MM.1S (cell line): Measurements from ENCODE around the gene COBLL1.

Source experiments
- DNase-seq: peaks from one replicate; pipeline ENCODE4 v3.0.0-alpha.2; 2015
- H2AFZ ChIP-seq: fragments of 300-600 bp; sonication (generic); 2 replicates; pipeline ENCODE4 v1.6.0; 2016; ENCODE audit warnings: antibody characterized with exemption, low read length
- H3F3A ChIP-seq: fragments of 300-600 bp; sonication (generic); 2 replicates; pipeline ENCODE4 v1.6.1; 2016; ENCODE audit warnings: mild to moderate bottlenecking, antibody characterized with exemption, low read length, moderate library complexity, mixed read lengths; ENCODE audit not compliant: insufficient read depth
- H3K27ac ChIP-seq: fragments of 300-600 bp; sonication (generic); 2 replicates; pipeline ENCODE4 v1.5.1; 2016; ENCODE audit warnings: mild to moderate bottlenecking, low read length
- H3K27me3 ChIP-seq: fragments of 300-600 bp; sonication (generic); replicated peaks from 2 replicates; pipeline ENCODE4 v1.6.0; 2016; ENCODE audit warnings: low read length; ENCODE audit not compliant: insufficient read depth
- H3K36me3 ChIP-seq: fragments of 300-600 bp; sonication (generic); replicated peaks from 2 replicates; pipeline ENCODE4 v1.6.1; 2016; ENCODE audit warnings: mild to moderate bottlenecking, low read length, mixed read lengths; ENCODE audit not compliant: insufficient read depth
- H3K4me1 ChIP-seq: fragments of 300-600 bp; sonication (generic); 2 replicates; pipeline ENCODE4 v1.6.1; 2016; ENCODE audit warnings: low read length, mixed read lengths
- H3K4me2 ChIP-seq: fragments of 300-600 bp; sonication (generic); 2 replicates; pipeline ENCODE4 v1.6.0; 2016; ENCODE audit warnings: low read depth, low read length
- H3K4me3 ChIP-seq: fragments of 300-600 bp; sonication (generic); 2 replicates; pipeline ENCODE4 v1.5.1; 2016; ENCODE audit warnings: low read length, mixed read lengths
- H3K79me2 ChIP-seq: fragments of 300-600 bp; sonication (generic); 2 replicates; pipeline ENCODE4 v1.6.1; 2016; ENCODE audit warnings: mixed run types, low read length, mixed read lengths
- H3K9ac ChIP-seq: fragments of 300-600 bp; sonication (generic); 2 replicates; pipeline ENCODE4 v1.6.1; 2016; ENCODE audit warnings: low read length, mixed read lengths
- H3K9me2 ChIP-seq: fragments of 300-600 bp; sonication (generic); replicated peaks from 2 replicates; pipeline ENCODE4 v1.6.1; 2016; ENCODE audit warnings: mild to moderate bottlenecking, low read length, mixed read lengths; ENCODE audit not compliant: insufficient read depth
- H3K9me3 ChIP-seq: fragments of 300-600 bp; sonication (generic); replicated peaks from 2 replicates; pipeline ENCODE4 v1.6.1; 2016; ENCODE audit warnings: mild to moderate bottlenecking, low read length, mixed read lengths; ENCODE audit not compliant: insufficient read depth
- H4K20me1 ChIP-seq: fragments of 300-600 bp; sonication (generic); 2 replicates; pipeline ENCODE4 v1.6.1; 2016; ENCODE audit warnings: mild to moderate bottlenecking, low read length, moderate library complexity, mixed read lengths; ENCODE audit not compliant: insufficient read depth
- CTCF ChIP-seq: fragments of 300-600 bp; sonication (generic); IDR thresholded peaks from 2 replicates; pipeline ENCODE4 v1.5.1; 2016; ENCODE audit warnings: antibody characterized with exemption, low read length, mixed read lengths
- EZH2 ChIP-seq: fragments of 300-600 bp; sonication (generic); optimal IDR thresholded peaks from 2 replicates; pipeline ENCODE3; 2017; ENCODE audit warnings: low read depth, mild to moderate bottlenecking, antibody characterized with exemption, low read length, mixed read lengths
- EZH2phosphoT487 ChIP-seq: fragments of 300-600 bp; sonication (generic); IDR thresholded peaks from 2 replicates; pipeline ENCODE4 v1.6.1; 2018; ENCODE audit warnings: antibody characterized with exemption, low read length

Gene COBLL1

GRCh38 chr2:164669291-164669690, 172.3 kb downstream of the COBLL1 start:
- Histone ChIP-seq H3F3A (no peaks in the 10 kb centered on the region), H3K9me2 (no peaks in the 10 kb centered on the region), H3K4me2 (no peak overlapping the region), H3K36me3 (no peaks in the 10 kb centered on the region), H4K20me1 (no peaks in the 10 kb centered on the region), H3K27ac (no peak overlapping the region), H3K4me3 (no peak overlapping the region), H3K27me3 (no peaks in the 10 kb centered on the region), H3K79me2 (no peaks in the 10 kb centered on the region), H2AFZ (no peak overlapping the region), H3K9me3 (no peaks in the 10 kb centered on the region), H3K9ac (no peak overlapping the region), H3K4me1 (0 out of 2 replicates have a peak, but pooled peaks cover 4% of the 10 kb centered on the region)
- TF ChIP-seq EZH2phosphoT487 (no peak), CTCF (no peak), EZH2 (no peak)
- no peak for DNase-seq

DNA sequence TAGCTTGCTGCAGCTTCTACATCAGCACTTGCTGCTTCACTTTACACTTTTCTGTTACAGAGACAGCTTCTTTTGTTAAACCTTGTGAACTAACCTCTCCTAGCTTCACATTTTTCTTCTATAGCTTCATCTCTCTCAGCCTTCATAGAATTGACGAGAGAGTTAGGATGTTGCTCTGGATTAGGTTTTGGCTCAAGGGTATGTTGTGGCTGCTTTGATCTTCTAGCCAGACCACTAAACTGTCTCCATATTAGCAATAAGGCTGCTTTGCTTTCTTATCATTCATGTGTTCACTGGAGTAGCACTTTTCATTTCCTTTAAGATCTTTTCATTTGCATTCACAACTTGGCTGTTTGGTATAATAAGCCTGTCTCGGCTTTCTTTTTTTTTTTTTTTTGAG, 174.1 kb downstream of the COBLL1 start:
- no peak for DNase-seq
- H3K27me3 ChIP-seq, result no peaks in the 10 kb centered on the region
- no peak overlapping the region for H2AFZ ChIP-seq
- 0 out of 2 replicates have a peak, but pooled peaks cover 4% of the 10 kb centered on the region for H3K4me1 ChIP-seq
- no peaks in the 10 kb centered on the region for H3K9me3 ChIP-seq
- H3K36me3 ChIP-seq, result no peaks in the 10 kb centered on the region
- no peaks in the 10 kb centered on the region for H3K9me2 ChIP-seq
- H3K4me3 ChIP-seq, result no peak overlapping the region
- H3K79me2 ChIP-seq, result no peaks in the 10 kb centered on the region
- no peaks in the 10 kb centered on the region for H4K20me1 ChIP-seq
- TF ChIP-seq EZH2 (no peak), EZH2phosphoT487 (no peak), CTCF (no peak)
- H3K4me2 ChIP-seq, result no peak overlapping the region
- no peaks in the 10 kb centered on the region for H3F3A ChIP-seq
- no peak overlapping the region for H3K9ac ChIP-seq
- H3K27ac ChIP-seq, result no peak overlapping the region

DNA sequence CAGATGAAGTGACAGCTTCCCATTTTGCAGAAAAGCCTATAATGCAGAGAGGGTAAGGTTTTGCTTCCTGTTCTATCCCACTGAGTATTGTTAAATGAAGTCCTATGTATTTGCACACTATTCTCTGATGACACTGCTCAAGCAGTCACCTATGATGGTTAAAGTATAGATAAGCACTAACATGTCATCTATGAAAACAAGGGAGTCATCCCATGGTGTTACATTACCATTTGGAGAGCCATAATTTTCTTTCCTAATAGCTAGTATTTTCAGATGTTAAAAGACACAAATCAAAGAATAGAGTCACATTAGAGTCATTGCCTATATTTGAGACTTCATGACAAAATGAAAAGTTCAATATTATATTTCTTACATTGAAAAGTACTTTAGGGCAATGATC, 177.6 kb downstream of the COBLL1 start:
- Histone ChIP-seq H3K36me3 (no peaks in the 10 kb centered on the region), H3K9me2 (no peaks in the 10 kb centered on the region), H3K9ac (no peak overlapping the region), H2AFZ (no peak overlapping the region), H3K27me3 (no peaks in the 10 kb centered on the region), H3K4me3 (no peak overlapping the region), H3K4me2 (no peak overlapping the region), H3K9me3 (no peaks in the 10 kb centered on the region), H3K27ac (no peak overlapping the region), H4K20me1 (no peaks in the 10 kb centered on the region), H3K4me1 (no peaks in the 10 kb centered on the region), H3F3A (no peaks in the 10 kb centered on the region), H3K79me2 (no peaks in the 10 kb centered on the region)
- no peak for TF ChIP-seq EZH2phosphoT487
- TF ChIP-seq CTCF, result no peak
- TF ChIP-seq EZH2, result no peak
- DNase-seq, result no peak
